ENCODE data around the gene POGLUT2.

Gene POGLUT2

GRCh38 chr13:102798581-102799425, at the start of gene POGLUT2, which contains the start of gene BIVM:
POGLUT2 (minus strand) TSS chr13:102798976; CDS start chr13:102798670, 306 bp downstream.
BIVM (plus strand) TSS chr13:102799119; CDS start chr13:102807268, 8,149 bp downstream.
- peak within 1 kb of the TSS; percentile 90 for H3K4me3 Mint-ChIP-seq

GRCh38 chr13:102847272-102848234, 48.8 kb upstream of the POGLUT2 start:
- Mint-ChIP-seq H3K4me3 (peak overlapping the region; percentile 96), H3K36me3 (no peaks in the 10 kb centered on the region), H3K9me3 (no peaks in the 10 kb centered on the region), H3K27me3 (no peaks in the 10 kb centered on the region), H3K27ac (peak overlapping the region; percentile 96), H3K4me1 (peaks cover 50% of the 10 kb centered on the region)

More at GRCh38 chr13:102798581-102799425, at the start of gene POGLUT2, which contains the start of gene BIVM:
- peaks cover 18% of the 10 kb centered on the region for H3K27me3 Mint-ChIP-seq
- H3K9me3 Mint-ChIP-seq: no peaks in the 10 kb centered on the region
- H3K36me3 Mint-ChIP-seq: no peaks in the 10 kb centered on the region
- peak within 1 kb of the TSS; percentile 70 for H3K27ac Mint-ChIP-seq
- H3K4me1 Mint-ChIP-seq: peaks cover 19% of the 10 kb centered on the region

- no peaks in the 10 kb centered on the region for H3K36me3 Mint-ChIP-seq
- H3K27me3 Mint-ChIP-seq: no peaks in the 10 kb centered on the region
Measured at GRCh38 chr13:102846261-102847015, 47.7 kb upstream of the POGLUT2 start.

GRCh38 chr13:102845630-102846260, 47.0 kb upstream of the POGLUT2 start, which contains the start of gene ERCC5:
ERCC5 (plus strand) TSS chr13:102846032; CDS start chr13:102846267, 235 bp downstream.
- Mint-ChIP-seq H3K9me3 (no peaks in the 10 kb centered on the region), H3K36me3 (no peaks in the 10 kb centered on the region), H3K27ac (peak within 1 kb of the TSS; percentile 98), H3K4me1 (peaks cover 40% of the 10 kb centered on the region), H3K27me3 (no peaks in the 10 kb centered on the region), H3K4me3 (peak within 1 kb of the TSS; percentile 96)

More at GRCh38 chr13:102846261-102847015, 47.7 kb upstream of the POGLUT2 start:
- H3K9me3 Mint-ChIP-seq: no peaks in the 10 kb centered on the region
- H3K27ac Mint-ChIP-seq: peak overlapping the region; percentile 98
- H3K4me1 Mint-ChIP-seq: peaks cover 41% of the 10 kb centered on the region
- peak overlapping the region; percentile 96 for H3K4me3 Mint-ChIP-seq

- Mint-ChIP-seq H3K4me1 (peaks cover 35% of the 10 kb centered on the region), H3K27ac (peak overlapping the region; percentile 98), H3K4me3 (peak overlapping the region; percentile 96), H3K9me3 (no peaks in the 10 kb centered on the region), H3K27me3 (no peaks in the 10 kb centered on the region), H3K36me3 (no peaks in the 10 kb centered on the region)
Measured at GRCh38 chr13:102845289-102845629, 46.5 kb upstream of the POGLUT2 start.

GRCh38 chr13:102839462-102839861, 40.7 kb upstream of the POGLUT2 start:
- Mint-ChIP-seq H3K4me1 (peaks cover 3% of the 10 kb centered on the region), H3K27ac (no peak overlapping the region), H3K9me3 (no peaks in the 10 kb centered on the region), H3K4me3 (no peak overlapping the region), H3K27me3 (no peaks in the 10 kb centered on the region), H3K36me3 (peaks cover 1% of the 10 kb centered on the region)

GRCh38 chr13:102838982-102839381, 40.2 kb upstream of the POGLUT2 start:
- Mint-ChIP-seq H3K4me1 (no peaks in the 10 kb centered on the region), H3K27ac (no peak overlapping the region), H3K36me3 (peaks cover 1% of the 10 kb centered on the region), H3K4me3 (no peak overlapping the region), H3K9me3 (no peaks in the 10 kb centered on the region), H3K27me3 (no peaks in the 10 kb centered on the region)

GRCh38 chr13:102838273-102838672, 39.5 kb upstream of the POGLUT2 start:
- Mint-ChIP-seq H3K36me3 (peaks cover 1% of the 10 kb centered on the region), H3K27ac (no peak overlapping the region), H3K9me3 (no peaks in the 10 kb centered on the region), H3K4me3 (no peak overlapping the region), H3K4me1 (no peaks in the 10 kb centered on the region), H3K27me3 (no peaks in the 10 kb centered on the region)

- Mint-ChIP-seq H3K27me3 (no peaks in the 10 kb centered on the region), H3K4me3 (no peak overlapping the region), H3K4me1 (no peaks in the 10 kb centered on the region), H3K36me3 (peaks cover 1% of the 10 kb centered on the region), H3K27ac (peak overlapping the region; percentile 35), H3K9me3 (no peaks in the 10 kb centered on the region)
Measured at GRCh38 chr13:102836471-102836870, 37.7 kb upstream of the POGLUT2 start.

- Mint-ChIP-seq H3K27me3 (no peaks in the 10 kb centered on the region), H3K36me3 (peaks cover 1% of the 10 kb centered on the region), H3K27ac (no peak overlapping the region), H3K4me1 (no peaks in the 10 kb centered on the region), H3K4me3 (no peak overlapping the region), H3K9me3 (no peaks in the 10 kb centered on the region)
Measured at GRCh38 chr13:102830646-102831045, 31.9 kb upstream of the POGLUT2 start.

- H3K27ac Mint-ChIP-seq: no peak overlapping the region
- no peaks in the 10 kb centered on the region for H3K36me3 Mint-ChIP-seq
- H3K27me3 Mint-ChIP-seq: no peaks in the 10 kb centered on the region
- H3K4me1 Mint-ChIP-seq: no peaks in the 10 kb centered on the region
- H3K4me3 Mint-ChIP-seq: no peak overlapping the region
- H3K9me3 Mint-ChIP-seq: no peaks in the 10 kb centered on the region
Measured at GRCh38 chr13:102825921-102826706, 27.3 kb upstream of the POGLUT2 start.

- H3K36me3 Mint-ChIP-seq: no peaks in the 10 kb centered on the region
- no peak overlapping the region for H3K4me3 Mint-ChIP-seq
- no peaks in the 10 kb centered on the region for H3K9me3 Mint-ChIP-seq
- no peak overlapping the region for H3K27ac Mint-ChIP-seq
- no peaks in the 10 kb centered on the region for H3K4me1 Mint-ChIP-seq
- no peaks in the 10 kb centered on the region for H3K27me3 Mint-ChIP-seq
Measured at GRCh38 chr13:102825400-102825799, 26.6 kb upstream of the POGLUT2 start.

GRCh38 chr13:102817907-102818306, 19.1 kb upstream of the POGLUT2 start:
- Mint-ChIP-seq H3K36me3 (peaks cover 6% of the 10 kb centered on the region), H3K4me1 (peaks cover 5% of the 10 kb centered on the region), H3K4me3 (no peak overlapping the region), H3K27me3 (no peaks in the 10 kb centered on the region), H3K27ac (no peak overlapping the region), H3K9me3 (no peaks in the 10 kb centered on the region)

GRCh38 chr13:102817241-102817640, 18.5 kb upstream of the POGLUT2 start:
- Mint-ChIP-seq H3K27me3 (no peaks in the 10 kb centered on the region), H3K9me3 (peaks cover 1% of the 10 kb centered on the region), H3K36me3 (peaks cover 6% of the 10 kb centered on the region), H3K4me3 (no peak overlapping the region), H3K4me1 (peaks cover 5% of the 10 kb centered on the region), H3K27ac (no peak overlapping the region)
